VCaP (cell line): ENCODE results near the gene CCNA2.

Experiments
- H3K27ac ChIP-seq: fragments of 450-650 bp; 2 replicates; pipeline ENCODE4 v1.5.1; 2017
- TF ChIP-seq, protein P1 (sequence below): fragments of 450-650 bp; conservative IDR thresholded peaks from 2 replicates; pipeline ENCODE4 v1.5.1; 2017; ENCODE audit warnings: mild to moderate bottlenecking, moderate library complexity

Gene CCNA2

GRCh38 chr4:121822796-121823504, 733 bp downstream of the CCNA2 start:
- TF ChIP-seq, protein P1, sequence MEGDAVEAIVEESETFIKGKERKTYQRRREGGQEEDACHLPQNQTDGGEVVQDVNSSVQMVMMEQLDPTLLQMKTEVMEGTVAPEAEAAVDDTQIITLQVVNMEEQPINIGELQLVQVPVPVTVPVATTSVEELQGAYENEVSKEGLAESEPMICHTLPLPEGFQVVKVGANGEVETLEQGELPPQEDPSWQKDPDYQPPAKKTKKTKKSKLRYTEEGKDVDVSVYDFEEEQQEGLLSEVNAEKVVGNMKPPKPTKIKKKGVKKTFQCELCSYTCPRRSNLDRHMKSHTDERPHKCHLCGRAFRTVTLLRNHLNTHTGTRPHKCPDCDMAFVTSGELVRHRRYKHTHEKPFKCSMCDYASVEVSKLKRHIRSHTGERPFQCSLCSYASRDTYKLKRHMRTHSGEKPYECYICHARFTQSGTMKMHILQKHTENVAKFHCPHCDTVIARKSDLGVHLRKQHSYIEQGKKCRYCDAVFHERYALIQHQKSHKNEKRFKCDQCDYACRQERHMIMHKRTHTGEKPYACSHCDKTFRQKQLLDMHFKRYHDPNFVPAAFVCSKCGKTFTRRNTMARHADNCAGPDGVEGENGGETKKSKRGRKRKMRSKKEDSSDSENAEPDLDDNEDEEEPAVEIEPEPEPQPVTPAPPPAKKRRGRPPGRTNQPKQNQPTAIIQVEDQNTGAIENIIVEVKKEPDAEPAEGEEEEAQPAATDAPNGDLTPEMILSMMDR, result peak; percentile 4; the same call in 1 of the 2 replicates

DNA sequence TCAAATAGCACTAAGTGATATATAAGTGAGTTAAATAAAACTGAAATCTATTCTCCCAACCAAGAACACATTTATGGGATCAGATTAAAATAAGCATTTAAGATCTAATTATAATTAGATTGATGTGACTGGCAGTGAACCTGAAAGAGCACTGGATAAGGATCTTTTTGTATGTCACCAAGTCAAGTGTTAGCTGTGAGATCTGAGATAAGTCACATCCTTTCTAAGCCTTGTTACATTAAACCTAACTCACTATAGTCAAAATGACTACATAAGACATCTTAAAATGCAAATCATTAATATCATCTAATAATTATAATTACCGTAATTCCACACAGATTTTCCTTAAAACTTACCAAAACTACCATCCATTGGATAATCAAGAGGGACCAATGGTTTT, 1.6 kb downstream of the CCNA2 start:
- H3K27ac ChIP-seq, result no peak overlapping the region
- TF ChIP-seq, protein P1, result no peak

More at GRCh38 chr4:121822796-121823504, 733 bp downstream of the CCNA2 start:
- H3K27ac ChIP-seq, result peak overlapping the region; percentile 61; the same call in 1 of the 2 replicates

DNA sequence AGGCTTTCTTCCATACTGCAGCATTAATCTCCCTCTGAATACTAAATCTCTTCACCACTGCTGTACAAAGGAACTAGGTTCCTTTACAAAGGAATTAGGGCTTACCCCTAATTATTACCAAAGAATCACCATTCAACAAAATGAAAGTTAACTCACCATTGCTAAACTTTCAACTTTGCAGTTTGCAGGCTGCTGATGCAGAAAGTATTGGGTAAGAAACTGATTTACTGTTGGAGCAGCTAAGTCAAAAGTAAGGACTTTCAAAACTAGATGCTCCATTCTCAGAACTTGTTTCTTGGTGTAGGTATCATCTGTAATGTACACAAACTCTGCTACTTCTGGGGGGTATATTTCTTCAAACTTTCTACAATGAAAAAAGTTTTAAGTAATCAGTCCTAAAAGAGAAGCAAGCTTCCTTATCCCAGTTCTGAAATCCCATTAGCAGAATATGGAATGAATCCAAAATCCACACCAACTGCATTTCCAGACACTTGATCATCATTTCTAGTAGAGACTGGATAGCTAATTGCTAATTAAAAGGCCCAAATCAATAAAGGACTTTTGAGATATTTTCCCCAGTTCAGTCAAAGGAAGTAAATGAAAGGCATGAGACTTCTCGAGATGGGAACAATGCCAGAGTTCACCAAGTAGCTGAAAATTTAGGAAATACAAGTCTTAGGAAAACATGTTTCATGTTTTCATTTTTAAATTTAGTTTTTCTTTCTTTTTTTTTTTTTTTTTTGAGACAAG, 4.3 kb downstream of the CCNA2 start:
- no peak overlapping the region for H3K27ac ChIP-seq
- TF ChIP-seq, protein P1, result no peak

- no peak overlapping the region for H3K27ac ChIP-seq
- TF ChIP-seq, protein P1, result no peak
Observed at GRCh38 chr4:121818215-121818614, 5.5 kb downstream of the CCNA2 start.

GRCh38 chr4:121817701-121818100, 6.0 kb downstream of the CCNA2 start:
- no peak overlapping the region for H3K27ac ChIP-seq
- TF ChIP-seq, protein P1, result no peak

DNA sequence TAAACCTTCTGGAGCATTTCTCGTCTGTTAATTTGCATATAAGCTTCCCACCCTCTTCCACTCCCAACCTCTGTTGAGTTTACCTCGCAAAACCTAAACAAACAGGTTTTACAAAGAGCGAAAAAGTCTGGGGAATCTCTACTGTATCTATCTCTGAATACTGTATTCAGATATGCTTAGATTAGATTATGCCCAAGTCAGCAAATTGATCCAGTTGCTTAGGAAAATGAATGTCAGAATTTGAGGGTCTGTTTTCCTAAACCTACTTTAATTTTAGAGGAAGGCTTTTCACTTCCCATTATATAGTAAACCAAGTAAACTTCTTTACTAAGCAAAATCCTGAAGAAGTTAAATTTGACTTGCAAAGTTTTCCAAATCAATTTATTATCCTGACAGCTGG, 6.7 kb downstream of the CCNA2 start:
- H3K27ac ChIP-seq, result no peak overlapping the region
- TF ChIP-seq, protein P1, result no peak

DNA sequence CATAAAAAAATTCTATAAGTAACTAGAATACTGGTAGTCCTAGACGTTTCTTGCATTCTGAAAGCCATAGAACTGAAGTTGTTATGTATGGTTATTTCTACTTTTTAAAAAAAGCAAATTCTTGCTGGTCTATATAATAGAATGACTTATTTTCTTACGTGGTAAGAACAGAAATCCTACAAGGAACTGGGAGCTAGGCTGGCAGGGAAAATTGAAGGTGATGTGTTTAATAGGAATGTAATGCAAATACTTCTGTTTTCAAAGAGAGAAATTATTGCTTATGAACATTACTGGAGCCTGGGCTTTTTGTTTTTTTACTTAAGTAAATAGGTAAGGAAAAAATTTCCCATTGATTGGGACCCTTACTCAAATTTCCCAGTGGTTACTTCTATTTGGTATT, 8.9 kb downstream of the CCNA2 start:
- no peak overlapping the region for H3K27ac ChIP-seq
- TF ChIP-seq, protein P1, result no peak
